ENCODE data around the gene AKAIN1.

The AKAIN1 gene

DNA sequence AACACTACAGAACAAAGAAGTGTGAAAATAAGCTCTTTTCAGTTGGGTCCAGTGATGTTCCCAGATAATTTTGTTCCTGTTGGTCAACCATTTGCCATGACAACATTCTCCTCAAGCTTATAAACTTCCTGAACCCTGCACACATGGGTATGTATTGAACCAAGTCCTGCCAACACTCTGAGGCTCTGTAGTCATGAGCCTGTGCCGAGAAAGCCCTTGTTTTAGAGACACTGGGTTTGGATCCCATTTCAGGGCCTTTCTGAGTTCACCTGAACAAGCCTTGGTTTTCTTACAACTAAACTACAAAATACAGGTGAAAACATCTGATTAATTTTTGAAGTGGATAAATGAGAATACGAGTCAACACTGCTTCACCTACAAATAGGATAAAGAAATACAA is 38.5 kb downstream of the AKAIN1 start:
- no peak for DNase-seq

DNA sequence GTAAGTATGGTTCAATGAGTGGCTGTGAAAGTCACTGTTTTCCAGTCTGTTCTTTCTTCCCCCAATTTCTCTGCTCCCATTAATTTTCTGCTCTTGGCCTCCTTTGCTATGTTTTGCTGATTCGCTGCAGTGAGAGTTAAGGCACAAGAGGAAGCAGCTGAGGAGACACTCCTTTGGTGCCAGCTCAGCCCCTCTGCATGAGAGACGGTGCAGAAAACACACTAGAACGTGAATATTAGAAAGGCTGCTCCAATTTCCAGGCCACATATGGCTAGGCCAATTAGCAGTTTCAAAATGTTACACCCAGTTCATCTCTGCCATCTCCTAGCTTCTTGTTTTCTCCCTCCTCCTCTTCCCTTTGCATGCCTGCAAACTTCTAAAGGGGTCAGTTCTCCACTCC is 38.9 kb downstream of the AKAIN1 start:
- DNase-seq = no peak

DNA sequence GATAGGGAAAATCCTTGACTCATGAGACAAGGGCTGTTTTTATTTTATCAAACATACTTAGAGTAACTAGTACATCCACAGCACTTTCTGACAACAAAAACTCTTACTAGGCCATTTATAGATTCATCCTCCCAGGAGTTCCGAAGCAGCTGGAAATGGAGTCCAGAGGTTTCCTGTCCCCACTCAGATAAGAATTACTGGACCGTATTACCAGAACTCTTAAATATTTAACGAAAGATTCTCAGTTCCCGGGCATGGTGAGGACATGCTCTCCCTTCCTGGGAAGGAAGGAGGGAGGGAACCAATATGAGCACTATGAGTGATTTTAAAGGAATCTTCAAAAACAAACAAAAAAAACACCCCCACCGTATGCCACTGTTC is 41.2 kb downstream of the AKAIN1 start:
- no peak for DNase-seq

DNA sequence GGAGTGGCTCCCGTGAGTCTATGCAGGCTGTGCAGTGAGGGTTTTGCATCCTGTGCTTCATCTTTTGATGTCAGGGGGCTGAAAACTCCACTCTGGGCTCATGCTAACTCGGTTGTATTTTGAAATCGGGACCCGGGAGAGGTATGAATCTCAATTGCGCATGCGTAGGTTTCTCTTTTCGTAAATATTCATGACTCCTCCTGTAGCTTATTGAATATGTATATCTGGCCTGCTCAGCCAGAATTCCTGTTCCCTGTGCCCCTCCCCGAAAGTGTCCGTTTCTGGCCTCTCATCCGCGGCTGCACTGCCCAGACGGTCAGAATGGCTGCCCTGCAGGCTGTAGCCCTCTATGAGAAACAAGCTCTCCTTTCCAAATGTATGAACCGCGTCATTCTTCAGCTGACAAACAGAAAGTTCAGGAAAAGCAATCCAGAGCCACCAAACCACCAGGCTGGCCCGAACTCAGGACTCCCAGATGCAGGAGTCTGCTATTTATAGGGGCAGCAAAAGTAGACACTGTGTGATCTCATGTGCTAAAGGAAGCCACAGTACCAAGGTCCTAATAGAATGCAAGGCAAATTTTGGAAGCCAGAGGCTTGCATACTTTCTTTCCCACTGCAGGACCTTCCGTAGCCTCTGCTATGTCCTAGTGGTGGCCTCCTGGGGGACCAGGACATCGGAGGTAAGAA is 41.7 kb downstream of the AKAIN1 start:
- no peak for DNase-seq

DNA sequence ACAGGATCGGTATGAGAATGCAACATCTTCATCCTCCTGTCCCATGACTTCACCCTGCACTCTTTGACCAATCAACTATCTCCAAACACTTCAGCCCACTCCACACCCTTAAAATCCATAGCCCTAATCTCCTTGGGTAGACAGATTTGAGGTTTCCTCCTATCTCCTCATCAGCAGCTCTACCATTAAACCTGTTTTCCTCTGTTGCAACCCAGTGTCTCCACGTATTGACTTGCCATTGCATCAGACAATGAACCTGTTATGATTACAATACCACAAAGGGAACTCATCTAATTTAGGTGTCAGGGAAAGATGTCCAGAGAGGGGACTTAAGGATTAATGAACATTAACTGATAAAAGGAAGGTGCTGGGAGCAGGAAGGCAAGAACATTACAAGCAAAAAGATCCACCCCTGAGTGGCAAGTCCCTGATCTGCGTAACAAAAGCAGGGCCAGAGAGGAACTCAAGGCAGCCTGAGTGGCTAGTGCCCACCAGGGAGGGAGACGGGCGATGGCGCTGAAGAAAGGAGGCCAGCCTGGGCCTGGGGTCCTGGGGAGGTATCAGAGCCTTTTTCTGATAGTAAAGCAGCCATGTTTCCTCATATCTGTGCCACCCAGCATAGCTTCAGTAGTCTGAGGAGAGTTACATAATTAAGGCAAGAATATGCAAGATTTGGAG is 44.6 kb downstream of the AKAIN1 start:
- DNase-seq = no peak

DNA sequence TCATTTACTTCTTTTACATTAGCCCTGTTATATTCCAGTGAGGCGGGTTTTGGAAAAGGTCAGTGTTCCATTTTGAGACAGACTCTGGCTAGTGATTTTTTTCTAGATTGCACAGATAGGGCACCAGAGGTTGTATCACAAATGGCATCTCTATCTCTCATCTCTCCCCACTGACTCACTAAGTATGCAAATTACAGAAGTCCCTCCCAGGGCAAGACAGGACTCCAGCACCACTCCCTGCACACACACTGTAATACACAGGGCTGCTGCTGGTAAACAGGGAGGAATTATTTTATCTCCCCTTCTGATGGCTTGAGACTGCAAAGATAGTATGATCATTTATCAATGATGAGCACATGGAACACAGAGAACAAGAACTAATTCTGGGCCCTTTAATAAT is 46.2 kb downstream of the AKAIN1 start:
- DNase-seq = no peak

DNA sequence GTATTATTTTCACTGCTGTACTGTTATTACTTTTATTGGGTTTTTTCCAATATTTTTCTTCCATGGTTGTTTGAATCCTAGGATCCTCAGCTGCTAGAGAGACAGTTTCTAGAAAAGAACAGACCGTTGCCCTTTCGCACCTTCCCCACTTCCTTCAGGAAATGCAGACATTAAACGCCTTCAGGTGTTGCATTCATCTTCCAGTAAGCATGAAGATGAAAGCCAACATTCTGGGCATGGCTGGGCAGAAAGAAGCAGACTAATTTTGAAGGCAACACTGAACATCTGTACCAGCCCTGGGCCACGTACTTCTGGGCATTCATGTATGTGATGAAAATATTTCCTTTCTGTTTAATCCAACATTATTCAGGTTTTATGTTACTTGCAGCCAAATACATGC is 51.0 kb downstream of the AKAIN1 start:
- no peak for DNase-seq

DNA sequence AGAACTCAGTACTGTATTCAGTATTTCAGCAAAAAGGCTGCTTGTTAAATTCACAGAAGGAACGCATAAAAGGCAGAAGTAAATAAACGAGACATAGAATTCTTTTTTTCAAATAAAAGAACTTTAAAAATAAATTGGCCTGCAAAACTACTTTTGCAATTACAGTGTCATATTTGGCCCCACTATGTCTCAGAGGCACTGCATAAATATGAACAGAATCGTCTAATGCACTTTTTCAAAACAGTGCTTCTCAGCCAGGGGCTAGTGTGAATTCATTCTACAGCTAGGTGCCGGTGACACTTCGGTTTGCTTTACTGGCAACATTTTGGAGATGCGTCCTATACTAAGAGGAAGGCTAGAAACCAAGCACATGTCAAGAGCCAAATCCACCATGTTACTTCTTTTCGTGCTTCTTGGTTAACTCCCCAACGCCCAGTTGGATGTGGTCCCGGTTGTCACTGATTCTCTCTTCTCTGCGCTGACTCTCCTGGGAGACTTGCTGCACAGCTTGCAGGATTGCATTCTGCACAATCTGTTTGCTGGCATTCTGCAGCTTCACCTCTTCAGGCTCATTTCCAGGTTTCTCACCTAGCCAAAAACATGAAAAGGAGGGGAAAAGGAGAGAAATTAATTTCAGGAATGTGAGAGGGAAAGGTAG is 51.8 kb downstream of the AKAIN1 start:
- no peak for DNase-seq

DNA sequence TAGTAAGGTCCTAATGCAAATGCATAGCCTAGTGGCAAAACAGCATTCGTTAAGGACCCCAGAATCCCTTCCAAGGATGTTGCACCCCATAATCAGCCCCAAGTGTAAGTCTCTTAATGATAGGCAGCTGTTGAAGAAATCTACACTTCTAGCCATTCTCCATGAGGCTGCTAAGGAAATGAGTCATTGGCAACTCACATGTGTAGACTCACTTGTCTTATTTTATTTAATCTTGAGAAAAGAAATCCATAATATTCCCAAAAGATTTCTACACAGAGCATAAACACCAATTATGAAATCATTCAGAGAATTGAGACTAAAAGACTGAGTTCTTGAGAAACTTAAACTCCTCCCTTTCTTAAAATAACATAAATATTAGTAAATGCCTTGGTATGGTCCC is 52.4 kb downstream of the AKAIN1 start:
- no peak for DNase-seq

DNA sequence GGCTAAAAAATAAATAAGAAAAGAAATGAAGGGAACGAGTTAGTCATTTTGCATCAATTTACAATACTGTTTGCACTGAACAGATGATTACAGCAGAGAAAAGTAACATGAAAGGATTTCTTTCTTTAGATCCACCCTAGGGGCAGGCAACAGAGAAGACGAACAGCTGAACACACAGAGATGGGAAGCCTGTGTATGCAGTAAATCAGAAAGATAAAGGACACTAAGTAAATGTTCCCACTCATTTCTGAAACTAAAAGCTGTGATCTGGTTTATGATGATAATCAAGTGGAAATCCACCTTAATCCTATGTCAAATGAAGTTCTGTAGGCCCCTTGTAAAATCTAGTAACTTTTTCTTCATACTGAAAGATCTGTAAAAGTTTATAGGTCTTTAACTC is 54.2 kb downstream of the AKAIN1 start:
- DNase-seq = no peak

DNA sequence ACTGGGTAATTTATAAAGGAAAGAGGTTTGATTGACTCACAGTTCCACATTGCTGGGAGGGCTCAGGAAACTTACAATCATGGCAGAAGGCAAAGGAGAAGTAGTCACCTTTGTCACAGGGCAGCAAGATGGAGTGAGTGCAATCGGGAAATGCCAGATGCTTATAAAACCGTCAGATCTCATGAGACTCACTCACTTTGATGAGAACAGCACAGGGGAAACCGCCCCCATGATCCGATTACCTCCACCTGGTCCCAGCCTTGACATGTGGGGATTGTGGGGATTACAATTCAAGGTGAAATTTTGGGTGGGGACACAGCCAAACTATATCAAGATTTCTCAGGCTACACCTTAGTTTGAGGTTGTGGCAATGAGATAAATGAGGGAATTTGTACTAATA is 54.9 kb downstream of the AKAIN1 start:
- no peak for DNase-seq

DNA sequence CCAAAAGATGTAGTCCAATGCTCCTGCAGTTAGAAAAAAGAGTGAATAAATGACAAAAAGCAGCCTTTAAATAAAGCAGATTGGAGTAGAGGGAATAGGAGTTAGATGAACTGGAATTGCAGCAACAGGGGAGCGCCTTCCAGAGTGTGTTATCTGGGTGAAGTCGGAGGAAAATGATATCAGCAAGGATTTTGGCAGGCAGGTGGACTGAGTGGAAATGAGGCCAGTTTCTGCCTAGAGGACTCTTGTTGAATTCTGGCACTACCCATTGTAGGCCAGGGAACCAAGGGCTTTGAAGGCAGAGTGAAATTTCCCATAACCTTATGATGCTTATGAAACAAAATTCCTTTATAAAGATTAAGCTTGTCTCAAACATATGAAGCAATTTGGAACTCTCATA is 59.8 kb downstream of the AKAIN1 start:
- DNase-seq = no peak

DNA sequence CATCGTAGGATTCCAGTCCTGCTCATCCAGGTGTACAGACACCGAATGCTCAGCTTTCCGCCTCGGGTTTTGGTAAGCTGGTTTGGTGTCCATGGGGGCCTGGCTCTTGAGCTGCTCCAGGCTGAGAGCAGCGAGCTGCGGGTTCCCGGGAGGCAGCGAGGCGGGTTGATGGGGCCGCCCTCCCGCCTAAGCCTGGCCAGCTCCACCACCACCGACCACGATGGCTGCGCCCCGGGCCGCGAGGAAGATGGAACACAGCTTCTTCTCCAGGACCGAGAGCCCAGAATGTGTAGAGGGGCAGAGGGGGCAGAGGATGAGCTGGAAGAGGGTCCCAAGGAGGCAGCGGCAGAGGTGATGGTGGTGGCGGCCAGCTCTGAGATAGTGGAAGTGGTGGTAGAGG is 64.1 kb downstream of the AKAIN1 start:
- no peak for DNase-seq

DNA sequence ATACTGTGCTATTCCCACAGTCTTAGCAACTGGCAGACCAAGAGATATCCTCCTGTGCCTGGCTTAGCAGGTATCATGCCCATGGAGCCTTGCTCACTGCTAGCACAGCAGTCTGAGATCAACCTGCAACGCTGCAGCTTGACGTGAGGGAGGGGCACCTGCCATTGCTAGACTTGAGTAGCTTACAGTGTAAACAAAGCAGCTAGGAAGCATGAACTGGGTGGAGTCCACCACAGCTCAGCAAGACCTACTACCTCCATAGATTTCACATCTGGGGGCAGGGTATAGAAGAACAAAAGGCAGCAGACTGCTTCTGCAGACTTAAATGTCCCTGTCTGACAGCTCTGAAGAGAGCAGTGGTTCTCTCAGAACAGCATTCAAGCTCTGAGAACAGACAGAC is 74.8 kb downstream of the AKAIN1 start:
- no peak for DNase-seq

DNA sequence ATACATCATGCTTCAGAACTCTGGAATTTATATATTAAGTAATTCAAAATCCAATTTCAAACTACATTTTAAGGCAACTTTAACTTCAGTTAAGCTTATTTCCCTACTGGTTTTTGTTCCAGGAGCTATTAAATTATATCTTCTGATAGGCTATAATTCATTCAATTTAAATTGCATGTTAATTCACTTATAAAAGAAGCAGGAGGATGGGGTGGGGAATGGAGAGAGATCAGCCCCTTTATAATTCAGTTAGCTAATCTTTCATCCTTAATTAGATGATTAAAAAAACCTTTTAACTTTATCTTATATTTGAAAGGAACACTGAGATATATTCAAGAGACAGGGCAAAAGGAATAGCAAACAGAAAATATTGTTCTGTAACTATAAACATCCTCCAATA is 86.8 kb downstream of the AKAIN1 start:
- no peak for DNase-seq

DNA sequence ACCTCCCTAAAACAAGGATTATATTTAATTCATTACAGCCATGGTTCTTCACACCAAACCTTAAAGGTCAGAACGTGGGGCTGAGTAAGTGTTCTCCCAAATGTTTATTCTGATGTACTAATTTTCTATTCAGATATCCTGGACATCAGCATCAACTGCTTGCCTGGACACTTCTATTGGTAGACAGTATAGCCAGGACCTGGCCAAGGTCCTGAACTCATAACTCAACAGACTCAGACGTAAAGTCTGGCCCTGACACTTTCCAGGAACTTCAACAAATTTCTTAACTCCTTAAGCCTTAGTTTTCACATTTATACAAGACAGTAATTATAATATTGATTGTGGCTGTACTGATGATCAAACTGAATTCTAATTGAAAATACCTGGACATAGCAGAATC is 89.1 kb downstream of the AKAIN1 start:
- DNase-seq = no peak

DNA sequence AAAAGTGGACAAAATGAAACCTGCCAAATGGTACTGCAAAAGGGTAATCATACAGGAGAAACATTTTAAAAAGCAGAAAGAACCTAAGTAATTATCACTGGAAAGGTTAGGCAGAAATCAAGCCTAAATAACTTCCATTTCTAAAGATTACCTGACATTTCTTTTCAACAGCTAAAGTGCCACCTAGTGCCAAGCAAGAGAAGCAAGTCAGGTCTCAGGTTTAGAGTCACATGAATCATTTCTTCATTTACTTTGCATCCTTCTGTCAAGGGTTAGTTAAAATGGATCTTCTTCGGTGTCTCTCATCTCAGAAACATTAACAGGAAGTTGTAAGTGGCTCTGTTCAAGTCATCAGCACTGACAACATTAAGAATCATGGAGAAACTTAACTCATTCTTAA is 90.3 kb downstream of the AKAIN1 start:
- DNase-seq = no peak

DNA sequence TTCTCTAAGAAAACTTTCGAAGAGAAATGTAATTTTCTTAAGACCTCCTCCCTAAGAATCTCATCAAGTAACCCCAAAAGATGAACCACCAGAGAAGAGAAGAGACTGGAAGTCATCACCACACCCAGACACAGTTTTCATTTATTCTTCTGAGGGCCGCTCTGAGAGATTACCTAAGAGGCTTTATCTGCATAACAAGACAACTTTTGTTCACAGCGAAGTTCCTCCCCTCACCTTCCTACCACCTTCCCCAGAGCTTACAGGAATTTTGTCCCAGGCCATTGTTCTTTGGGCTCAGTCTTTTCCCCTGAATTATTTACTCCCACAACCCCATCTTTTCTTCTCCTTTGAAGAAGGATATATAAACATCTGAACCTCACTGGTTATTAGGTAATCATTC is 92.8 kb downstream of the AKAIN1 start:
- DNase-seq = no peak

DNA sequence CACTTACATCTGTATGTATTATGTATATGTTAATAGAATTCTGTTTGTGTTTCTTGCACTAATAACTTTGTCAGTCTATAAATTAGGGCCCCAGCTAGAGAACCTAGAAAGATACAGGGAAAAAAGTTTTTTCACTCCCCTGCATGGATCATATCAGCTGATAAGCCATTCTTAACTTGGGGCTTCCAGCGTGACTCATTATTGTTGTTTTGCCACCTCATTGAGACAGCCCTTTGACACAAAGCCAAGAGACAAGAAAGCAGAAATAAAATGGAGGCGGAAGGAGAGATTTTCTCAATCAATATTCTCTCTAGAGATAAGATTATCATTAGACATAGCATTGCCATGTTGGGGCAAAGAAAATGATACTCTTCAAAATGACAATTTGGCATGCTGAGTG is 93.4 kb downstream of the AKAIN1 start:
- DNase-seq = no peak

DNA sequence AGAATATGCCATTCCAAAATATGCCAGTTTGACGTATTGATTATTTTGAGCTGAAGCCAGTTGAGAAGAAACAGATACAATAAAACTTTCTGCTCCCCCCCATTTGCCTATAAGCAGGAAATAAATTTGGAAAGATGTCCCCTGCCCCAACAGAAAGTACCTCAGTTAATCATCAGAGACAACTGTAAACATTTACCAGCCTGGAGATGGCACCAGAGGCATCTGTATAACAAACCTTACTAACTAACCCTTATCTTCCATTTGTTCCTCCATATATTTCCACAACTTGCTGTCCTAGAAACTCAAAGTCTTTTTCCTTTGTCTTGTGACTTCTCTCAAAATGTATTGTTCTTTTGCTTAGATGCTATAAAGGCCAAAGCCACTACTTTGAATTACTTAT is 93.8 kb downstream of the AKAIN1 start:
- no peak for DNase-seq

DNA sequence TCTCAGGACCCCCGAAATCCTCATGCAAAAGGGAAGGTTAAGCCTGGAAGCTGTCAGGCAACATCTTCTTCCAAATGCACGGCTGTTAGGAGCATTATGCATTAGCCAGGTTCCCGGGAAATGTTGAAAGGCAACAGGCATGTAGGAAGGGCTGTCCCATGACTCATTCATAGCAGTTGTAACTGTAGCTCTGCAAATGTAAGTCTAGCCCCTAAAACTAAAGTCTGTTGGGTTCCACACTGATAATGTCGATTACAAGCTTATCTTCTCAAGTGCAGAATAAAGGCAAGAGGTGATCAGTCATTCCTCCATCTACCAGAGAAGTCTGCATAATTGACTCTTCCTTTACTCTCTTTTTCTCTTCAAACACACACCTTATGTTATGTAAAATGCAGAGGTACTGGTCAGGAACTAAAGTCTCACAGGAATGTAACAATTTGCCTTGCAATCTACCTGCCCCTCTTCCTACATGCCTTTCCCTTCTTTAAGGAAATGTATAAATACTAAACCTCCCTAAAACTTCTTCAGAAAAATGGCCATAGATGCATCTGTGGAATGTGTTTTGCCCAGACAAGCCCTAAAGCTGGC is 99.8 kb downstream of the AKAIN1 start:
- DNase-seq = no peak

DNA sequence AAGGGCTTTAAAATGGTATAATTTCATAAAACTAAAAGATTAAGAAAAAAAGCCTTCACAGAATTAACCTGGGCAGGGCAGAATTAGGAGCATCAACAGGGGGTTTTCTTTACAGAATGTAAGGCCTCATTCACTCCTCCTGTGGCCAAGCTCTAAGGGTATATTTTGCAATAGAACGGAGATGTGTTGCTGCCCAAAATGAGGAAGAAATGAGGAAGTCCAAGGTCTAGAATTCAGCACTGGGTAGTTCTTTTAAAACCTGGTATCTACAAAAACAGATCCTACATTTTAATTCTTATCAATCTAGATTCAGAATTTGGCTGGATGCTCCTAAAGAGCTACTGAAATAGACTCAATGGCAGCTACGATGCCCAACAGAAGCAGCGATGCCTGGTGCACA is 101.8 kb downstream of the AKAIN1 start:
- no peak for DNase-seq

DNA sequence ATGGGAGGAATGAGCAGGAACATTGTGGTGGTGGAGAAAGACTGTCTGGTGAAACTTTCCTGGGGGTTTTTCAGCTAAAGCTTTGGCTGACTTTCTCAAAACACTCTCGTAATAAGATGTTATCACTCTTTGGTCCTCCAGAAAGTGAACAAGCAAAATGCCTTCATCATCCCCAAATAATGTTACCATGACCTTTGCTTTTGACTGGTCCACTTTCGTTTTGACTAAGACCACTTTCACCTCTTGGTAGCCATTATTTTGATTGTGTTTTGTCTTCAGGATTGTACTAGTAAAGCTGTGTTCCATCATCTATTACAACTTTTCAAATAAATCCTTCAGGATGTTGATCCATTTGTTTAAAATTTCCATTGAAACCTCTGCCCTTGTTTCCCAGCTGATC is 103.2 kb downstream of the AKAIN1 start:
- no peak for DNase-seq
